Measurements from ENCODE around the gene SLC37A1. TPM values are rescaled to one million over a fixed set of nuclear protein-coding genes. Genes with fewer than 3 reads are reported as not detected.
A peak's percentile ranks its signal among the peaks of the same experiment; 100 is the strongest.

Gene SLC37A1
- total RNA-seq, 1 donor from 2014 or later: 24.5 TPM

GRCh38 chr21:42479582-42479981 is 34.1 kb upstream of the SLC37A1 start:
- DNase-seq: no peak

GRCh38 chr21:42480736-42481135 is 32.9 kb upstream of the SLC37A1 start:
- no peak for DNase-seq

- no peak for DNase-seq
These were observed 32.5 kb upstream of the SLC37A1 start for GRCh38 chr21:42481169-42481568.

- DNase-seq: no peak
These were observed 28.7 kb upstream of the SLC37A1 start for GRCh38 chr21:42484966-42485365.

- no peak for DNase-seq
These were observed 27.6 kb upstream of the SLC37A1 start for GRCh38 chr21:42486072-42486471.

- no peak for DNase-seq
These were observed 27.1 kb upstream of the SLC37A1 start for GRCh38 chr21:42486531-42486930.

GRCh38 chr21:42489006-42489563 is 24.6 kb upstream of the SLC37A1 start:
- DNase-seq: no peak

GRCh38 chr21:42489991-42490390 is 23.7 kb upstream of the SLC37A1 start:
- no peak for DNase-seq

- DNase-seq: no peak
These were observed 22.9 kb upstream of the SLC37A1 start for GRCh38 chr21:42490720-42491119.

- no peak for DNase-seq
These were observed 22.3 kb upstream of the SLC37A1 start for GRCh38 chr21:42491328-42491727.

- DNase-seq: no peak
These were observed 21.5 kb upstream of the SLC37A1 start for GRCh38 chr21:42492201-42492600.

GRCh38 chr21:42493109-42494060 is 20.3 kb upstream of the SLC37A1 start:
- DNase-seq: no peak

GRCh38 chr21:42495027-42495426 is 18.6 kb upstream of the SLC37A1 start:
- no peak for DNase-seq

GRCh38 chr21:42495765-42496119 is 17.9 kb upstream of the SLC37A1 start:
- peak; percentile 50 for DNase-seq

GRCh38 chr21:42496120-42496838 is 17.4 kb upstream of the SLC37A1 start, which contains the start of gene RSPH1:
TSS of gene RSPH1 (minus strand) at chr21:42496224. CDS start at chr21:42496186, 38 bp downstream.
- DNase-seq: peak; percentile 100

GRCh38 chr21:42496839-42497202 is 16.8 kb upstream of the SLC37A1 start:
- DNase-seq: peak; percentile 37

GRCh38 chr21:42498012-42498411 is 15.6 kb upstream of the SLC37A1 start:
- DNase-seq: no peak

GRCh38 chr21:42499444-42500112 is 14.1 kb upstream of the SLC37A1 start:
- no peak for DNase-seq

- no peak for DNase-seq
These were observed 13.4 kb upstream of the SLC37A1 start for GRCh38 chr21:42500225-42500624.

- no peak for DNase-seq
These were observed 12.9 kb upstream of the SLC37A1 start for GRCh38 chr21:42500736-42501135.

GRCh38 chr21:42503711-42504110 is 9.9 kb upstream of the SLC37A1 start:
- DNase-seq: no peak

- no peak for DNase-seq
These were observed 8.4 kb upstream of the SLC37A1 start for GRCh38 chr21:42505090-42505726.
